GM04504 (cell line): ENCODE measurements around the gene LMOD2.
"Not testable (repeated sequence)": the region's sequence is repeated elsewhere in the genome, so short reads cannot be mapped to it uniquely, and the experiment has no call there.

Experiments
- DNase-seq: peaks from one replicate; pipeline ENCODE4 v3.0.0-alpha.2; 2012; ENCODE audit warnings: low read depth

The LMOD2 gene

GRCh38 chr7:123655614-123656013 is at the start of gene LMOD2:
Gene LMOD2, plus strand, starts transcription at chr7:123655866. Its CDS starts 98 bp downstream, at chr7:123655964.
- no peak for DNase-seq

GRCh38 chr7:123607423-123607975 is 48.2 kb upstream of the LMOD2 start:
- DNase-seq: no peak

- DNase-seq: no peak
These were observed 46.4 kb upstream of the LMOD2 start for GRCh38 chr7:123608991-123609882.

- no peak for DNase-seq
These were observed 45.8 kb upstream of the LMOD2 start for GRCh38 chr7:123609883-123610239.

- DNase-seq: no peak
These were observed 43.6 kb upstream of the LMOD2 start for GRCh38 chr7:123612024-123612423.

GRCh38 chr7:123615344-123615743 is 40.3 kb upstream of the LMOD2 start:
- peak; percentile 13 for DNase-seq

- no peak for DNase-seq
These were observed 39.4 kb upstream of the LMOD2 start for GRCh38 chr7:123616223-123616622.

GRCh38 chr7:123621707-123622106 is 34.0 kb upstream of the LMOD2 start:
- DNase-seq: no peak

- DNase-seq: no peak
These were observed 32.8 kb upstream of the LMOD2 start for GRCh38 chr7:123622660-123623386.

GRCh38 chr7:123624527-123625183 is 31.0 kb upstream of the LMOD2 start:
- no peak for DNase-seq

- DNase-seq: no peak
These were observed 30.4 kb upstream of the LMOD2 start for GRCh38 chr7:123625254-123625653.

GRCh38 chr7:123627851-123628250 is 27.8 kb upstream of the LMOD2 start:
- no peak for DNase-seq

GRCh38 chr7:123628829-123629228 is 26.8 kb upstream of the LMOD2 start:
- no peak for DNase-seq

- no peak for DNase-seq
These were observed 26.4 kb upstream of the LMOD2 start for GRCh38 chr7:123629281-123629680.

- no peak for DNase-seq
These were observed 22.9 kb upstream of the LMOD2 start for GRCh38 chr7:123632808-123633207.

GRCh38 chr7:123633553-123633952 is 22.1 kb upstream of the LMOD2 start:
- peak; percentile 35 for DNase-seq

- not testable (repeated sequence) for DNase-seq
These were observed 21.6 kb upstream of the LMOD2 start for GRCh38 chr7:123634011-123634573.

GRCh38 chr7:123635551-123636359 is 19.9 kb upstream of the LMOD2 start:
- peak; percentile 9 for DNase-seq

- DNase-seq: no peak
These were observed 18.5 kb upstream of the LMOD2 start for GRCh38 chr7:123637203-123637602.

GRCh38 chr7:123637878-123638277 is 17.8 kb upstream of the LMOD2 start:
- no peak for DNase-seq

- no peak for DNase-seq
These were observed 16.0 kb upstream of the LMOD2 start for GRCh38 chr7:123639631-123640030.
